Spleen (tissue), 7 donors: ENCODE measurements around the gene DGKG.

Experiments
- CTCF ChIP-seq, 11 experiments: fragments of 200-600 bp in 7 of 11; fragments of 450-650 bp in 4 of 11; sonication (generic) in 4 of 11; IDR thresholded peaks in 8 of 11; conservative IDR thresholded peaks in 3 of 11; 1 replicate in 7 of 11; 2 replicates in 4 of 11; pipeline versions ENCODE4 v1.4.0 to v1.8.0; 2016 to 2021; ENCODE audit warnings: antibody characterized with exemption in 11 of 11, inconsistent platforms in 4 of 11, mild to moderate bottlenecking in 1 of 11
- POLR2A ChIP-seq, 3 donors: fragments of 450-650 bp; IDR thresholded peaks; one replicate each; pipeline ENCODE4 v1.5.1; 2017; ENCODE audit warnings: antibody characterized with exemption in 3 of 3, mild to moderate bottlenecking in 1 of 3
- donor health status: DM: no; HTN: no; CAD: no; lungs with moderate emphysema.
- donor health status: DM: no; HTN: no; CAD: no.
- donor health status: DM: no; HTN: no; CAD: no.

- TF ChIP-seq CTCF (IDR thresholded peaks at IDR 0.05 in 8 of 11, conservative IDR thresholded peaks at IDR 0.05 in 3 of 11) (no peak), POLR2A (IDR thresholded peaks at IDR 0.05) (no peak)
Observed at GRCh38 chr3:186149319-186149960, 212.6 kb downstream of the DGKG start.
